ENCODE results near the gene RBMS3.

DNA sequence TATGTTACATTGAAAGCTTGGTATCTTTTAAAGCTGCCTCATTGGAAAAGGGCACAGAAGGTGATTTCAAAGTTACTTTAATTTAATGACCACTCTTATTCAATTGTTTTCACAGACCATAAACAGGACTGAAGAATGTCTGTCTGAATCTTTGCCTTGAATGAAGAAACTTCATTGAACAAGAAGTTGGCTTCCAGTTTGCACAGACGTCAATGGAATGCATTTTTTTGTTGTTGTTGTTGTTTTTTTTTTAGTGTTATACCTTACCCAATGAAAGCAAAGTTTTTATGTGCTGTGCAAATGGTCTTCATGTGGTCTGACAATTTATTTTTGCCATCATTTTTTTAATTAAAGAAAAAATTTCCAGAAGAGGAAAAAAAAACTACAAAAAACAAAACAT, 722.9 kb downstream of the RBMS3 start:
- TF ChIP-seq, protein P1, sequence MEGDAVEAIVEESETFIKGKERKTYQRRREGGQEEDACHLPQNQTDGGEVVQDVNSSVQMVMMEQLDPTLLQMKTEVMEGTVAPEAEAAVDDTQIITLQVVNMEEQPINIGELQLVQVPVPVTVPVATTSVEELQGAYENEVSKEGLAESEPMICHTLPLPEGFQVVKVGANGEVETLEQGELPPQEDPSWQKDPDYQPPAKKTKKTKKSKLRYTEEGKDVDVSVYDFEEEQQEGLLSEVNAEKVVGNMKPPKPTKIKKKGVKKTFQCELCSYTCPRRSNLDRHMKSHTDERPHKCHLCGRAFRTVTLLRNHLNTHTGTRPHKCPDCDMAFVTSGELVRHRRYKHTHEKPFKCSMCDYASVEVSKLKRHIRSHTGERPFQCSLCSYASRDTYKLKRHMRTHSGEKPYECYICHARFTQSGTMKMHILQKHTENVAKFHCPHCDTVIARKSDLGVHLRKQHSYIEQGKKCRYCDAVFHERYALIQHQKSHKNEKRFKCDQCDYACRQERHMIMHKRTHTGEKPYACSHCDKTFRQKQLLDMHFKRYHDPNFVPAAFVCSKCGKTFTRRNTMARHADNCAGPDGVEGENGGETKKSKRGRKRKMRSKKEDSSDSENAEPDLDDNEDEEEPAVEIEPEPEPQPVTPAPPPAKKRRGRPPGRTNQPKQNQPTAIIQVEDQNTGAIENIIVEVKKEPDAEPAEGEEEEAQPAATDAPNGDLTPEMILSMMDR (IDR thresholded peaks at IDR 0.05), result no peak
- no peak for TF ChIP-seq POLR2AphosphoS5 (IDR thresholded peaks at IDR 0.05)
